Naive thymus-derived CD8-positive, alpha-beta T cell (primary cell): Measurements from ENCODE around the gene PPA1. TPM values are rescaled to one million over a fixed set of nuclear protein-coding genes. Genes with fewer than 3 reads are reported as not detected.
"Not testable (repeated sequence)": the region's sequence is repeated elsewhere in the genome, so short reads cannot be mapped to it uniquely, and the experiment has no call there.

Experiments
- ATAC-seq, 2 donors: fragments of 150-1000 bp; cut with Tn5 transposase in 1 of 2; sonication (Bioruptor Pico), chemical (Tn5 transposase) in 1 of 2; 1 replicate in 1 of 2; 2 replicates in 1 of 2; pipeline ENCODE4 v1.10.0; 2021; ENCODE audit warnings: mild to moderate bottlenecking in 2 of 2, moderate library complexity in 2 of 2
- POLR2A ChIA-PET: fragments of 350-600 bp; sonication (Branson Sonifier 250); formaldehyde crosslinking; loops from one replicate; lab custom pipeline; 2021; ENCODE audit warnings: antibody characterized with exemption; lab: Charles Lee
- DNase-seq, 10 donors: peaks; one replicate each; pipeline versions ENCODE4 v3.0.0 to v3.0.0-alpha.2; 2020 to 2022
- H3K27ac Mint-ChIP-seq, 10 donors: one replicate each; pipeline ENCODE4 v1.8.0; 2020 to 2022; ENCODE audit warnings: mild to moderate bottlenecking in 10 of 10, mixed read lengths in 10 of 10, moderate library complexity in 4 of 10, inconsistent platforms in 1 of 10
- H3K27me3 Mint-ChIP-seq, 5 donors: one replicate each; pipeline ENCODE4 v1.8.0; 2021 to 2022; ENCODE audit warnings: mixed read lengths in 5 of 5
- H3K36me3 Mint-ChIP-seq, 3 donors: one replicate each; pipeline ENCODE4 v1.8.0; 2020 to 2022; ENCODE audit warnings: mixed read lengths in 3 of 3, mild to moderate bottlenecking in 2 of 3, inconsistent platforms in 1 of 3
- H3K4me1 Mint-ChIP-seq, 4 donors: one replicate each; pipeline ENCODE4 v1.8.0; 2021 to 2022; ENCODE audit warnings: mixed read lengths in 4 of 4
- H3K4me3 Mint-ChIP-seq, 10 donors: one replicate each; pipeline ENCODE4 v1.8.0; 2020 to 2022; ENCODE audit warnings: mild to moderate bottlenecking in 10 of 10, mixed read lengths in 10 of 10, moderate library complexity in 6 of 10, inconsistent platforms in 1 of 10
- H3K9me3 Mint-ChIP-seq, 9 donors: one replicate each; pipeline ENCODE4 v1.8.0; 2020 to 2022; ENCODE audit warnings: mixed read lengths in 9 of 9, mild to moderate bottlenecking in 3 of 9, inconsistent platforms in 1 of 9, moderate library complexity in 1 of 9
- polyA plus RNA-seq, 3 donors: library from polyadenylated mRNA; unstranded; fragments of 300-500 nt; fragmentation: Illumina TruSeq; gene quantifications; one replicate each; pipeline ENCODE4 v1.2.3, GENCODE V29; 2021
- total RNA-seq, 8 experiments: library from RNA in 2 of 8; stranded (reverse) in 2 of 8; gene quantifications; one replicate each; pipeline ENCODE4 v1.2.3 and lab custom pipeline; 2021 to 2026

The PPA1 gene
- total and polyA plus RNA-seq, 5 experiments from 2014 or later, result 51.0 to 222 (median 137) TPM

DNA sequence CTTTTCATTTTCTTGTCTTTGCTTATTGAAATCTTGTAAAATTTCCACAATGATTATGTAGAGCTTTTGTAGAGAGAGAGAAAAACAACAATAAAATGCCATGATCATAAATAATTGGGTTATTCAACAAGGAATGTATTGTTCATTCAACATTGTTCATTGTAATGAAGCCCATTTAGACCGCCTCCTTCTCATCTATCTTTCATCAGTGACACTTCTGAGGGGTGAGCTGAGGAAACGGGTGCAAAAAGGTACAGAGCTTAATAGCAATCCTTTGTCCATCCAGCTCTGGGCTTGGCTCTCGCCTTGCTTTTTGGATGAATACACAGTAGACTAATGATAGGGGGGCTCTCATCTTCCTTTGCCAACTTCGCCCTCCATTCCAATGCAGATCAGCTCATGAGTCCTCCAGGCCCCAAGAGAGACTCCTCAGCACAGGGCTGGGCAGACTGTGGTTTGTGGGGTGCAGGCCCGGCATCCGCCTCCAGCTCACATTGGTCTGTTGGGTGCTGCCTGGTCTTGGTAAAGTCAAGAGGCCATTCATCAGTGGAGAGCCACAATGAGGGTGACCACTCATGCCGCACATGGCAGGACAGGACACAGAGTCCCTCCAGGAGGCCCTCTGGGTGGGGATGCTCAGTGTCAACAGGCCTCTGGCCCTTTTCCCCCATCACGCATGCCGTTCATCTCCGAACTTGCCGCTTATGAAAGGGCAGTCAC, 17.9 kb upstream of the PPA1 start:
- Mint-ChIP-seq H3K4me3 (no peak overlapping the region), H3K36me3 (peaks cover 0 to 2% (median 0%) of the 10 kb centered on the region in 3 donors), H3K4me1 (peaks cover 2 to 9% (median 7%) of the 10 kb centered on the region in 4 donors), H3K9me3 (no peaks in the 10 kb centered on the region), H3K27ac (no peak overlapping the region), H3K27me3 (peaks cover 15 to 37% (median 24%) of the 10 kb centered on the region in 5 donors)
- DNase-seq, result no peak
- POLR2A ChIA-PET, result no interaction called here
- ATAC-seq, result no peak

DNA sequence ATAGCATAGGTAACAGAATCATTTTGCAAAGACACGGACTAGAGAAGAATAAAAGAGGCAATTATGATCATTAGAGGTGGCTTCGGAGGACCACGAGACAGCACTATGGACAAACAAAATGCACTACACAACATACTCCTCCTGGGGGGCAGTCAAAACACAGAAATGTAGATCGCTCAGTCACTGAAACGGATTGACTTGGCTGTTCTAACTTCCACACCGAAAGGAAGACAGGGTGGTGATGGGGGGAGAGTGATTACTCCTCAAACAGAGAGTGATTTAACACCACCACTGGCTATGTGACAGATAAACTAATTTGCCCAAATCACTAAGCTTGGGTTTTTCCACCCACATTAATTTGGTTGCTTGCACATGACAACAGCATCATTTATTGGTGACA, 14.1 kb upstream of the PPA1 start:
- Mint-ChIP-seq H3K27ac (no peak overlapping the region), H3K9me3 (no peaks in the 10 kb centered on the region), H3K4me1 (no peaks in the 10 kb centered on the region), H3K27me3 (peaks cover 0 to 12% (median 10%) of the 10 kb centered on the region in 5 donors), H3K4me3 (no peak overlapping the region), H3K36me3 (peaks cover 0 to 2% (median 0%) of the 10 kb centered on the region in 3 donors)
- POLR2A ChIA-PET, result no interaction called here
- ATAC-seq (no peak), DNase-seq (no peak)

DNA sequence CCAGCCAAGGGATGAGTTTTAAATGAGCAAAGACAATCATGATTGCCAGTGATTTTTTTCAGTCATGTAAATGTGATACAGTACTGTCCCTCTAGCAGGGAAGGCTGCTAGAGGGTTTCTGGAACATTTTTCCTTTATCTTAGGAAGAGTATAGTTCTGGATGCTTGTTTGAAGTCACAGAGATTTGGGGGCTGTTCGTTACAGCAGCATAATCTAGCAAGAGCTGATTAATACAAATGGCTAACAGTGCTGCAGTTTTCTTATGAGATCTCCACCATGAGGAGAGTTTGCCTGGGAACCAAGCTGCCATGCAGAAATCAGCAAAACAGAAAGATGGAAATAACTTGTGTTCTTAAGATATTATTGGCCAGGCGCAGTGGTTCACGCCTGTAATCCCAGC, 7.9 kb upstream of the PPA1 start:
- peaks cover 0 to 4% (median 0%) of the 10 kb centered on the region in 5 donors for H3K27me3 Mint-ChIP-seq
- peaks cover 0 to 2% (median 0%) of the 10 kb centered on the region in 4 donors for H3K4me1 Mint-ChIP-seq
- H3K36me3 Mint-ChIP-seq, result no peaks in the 10 kb centered on the region
- no peak for DNase-seq
- peaks cover 0 to 5% (median 0%) of the 10 kb centered on the region in 9 donors for H3K9me3 Mint-ChIP-seq
- H3K27ac Mint-ChIP-seq, result no peak overlapping the region
- ATAC-seq, result no peak
- POLR2A ChIA-PET, result no interaction called here
- H3K4me3 Mint-ChIP-seq, result no peak overlapping the region

DNA sequence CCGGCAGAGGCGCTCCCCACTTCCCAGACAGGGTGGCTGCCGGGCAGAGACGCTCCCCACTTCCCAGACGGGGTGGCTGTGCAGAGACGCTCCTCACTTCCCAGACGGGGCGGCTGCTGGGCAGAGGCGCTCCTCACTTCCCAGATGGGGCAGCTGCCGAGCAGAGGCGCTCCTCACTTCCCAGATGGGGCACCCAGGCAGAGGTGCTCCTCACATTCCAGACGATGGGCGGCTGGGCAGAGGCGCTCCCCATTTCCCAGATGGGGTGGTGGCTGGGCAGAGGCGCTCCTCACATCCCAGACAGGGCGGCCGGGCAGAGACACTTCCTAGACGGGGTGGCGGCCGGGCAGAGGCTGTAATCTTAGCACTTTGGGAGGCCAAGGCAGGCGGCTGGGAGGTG, 6.8 kb upstream of the PPA1 start:
- H3K4me3 Mint-ChIP-seq, H3K27ac Mint-ChIP-seq, DNase-seq, ATAC-seq, H3K36me3 Mint-ChIP-seq, H3K4me1 Mint-ChIP-seq, H3K9me3 Mint-ChIP-seq, POLR2A ChIA-PET, H3K27me3 Mint-ChIP-seq: not testable (repeated sequence)

DNA sequence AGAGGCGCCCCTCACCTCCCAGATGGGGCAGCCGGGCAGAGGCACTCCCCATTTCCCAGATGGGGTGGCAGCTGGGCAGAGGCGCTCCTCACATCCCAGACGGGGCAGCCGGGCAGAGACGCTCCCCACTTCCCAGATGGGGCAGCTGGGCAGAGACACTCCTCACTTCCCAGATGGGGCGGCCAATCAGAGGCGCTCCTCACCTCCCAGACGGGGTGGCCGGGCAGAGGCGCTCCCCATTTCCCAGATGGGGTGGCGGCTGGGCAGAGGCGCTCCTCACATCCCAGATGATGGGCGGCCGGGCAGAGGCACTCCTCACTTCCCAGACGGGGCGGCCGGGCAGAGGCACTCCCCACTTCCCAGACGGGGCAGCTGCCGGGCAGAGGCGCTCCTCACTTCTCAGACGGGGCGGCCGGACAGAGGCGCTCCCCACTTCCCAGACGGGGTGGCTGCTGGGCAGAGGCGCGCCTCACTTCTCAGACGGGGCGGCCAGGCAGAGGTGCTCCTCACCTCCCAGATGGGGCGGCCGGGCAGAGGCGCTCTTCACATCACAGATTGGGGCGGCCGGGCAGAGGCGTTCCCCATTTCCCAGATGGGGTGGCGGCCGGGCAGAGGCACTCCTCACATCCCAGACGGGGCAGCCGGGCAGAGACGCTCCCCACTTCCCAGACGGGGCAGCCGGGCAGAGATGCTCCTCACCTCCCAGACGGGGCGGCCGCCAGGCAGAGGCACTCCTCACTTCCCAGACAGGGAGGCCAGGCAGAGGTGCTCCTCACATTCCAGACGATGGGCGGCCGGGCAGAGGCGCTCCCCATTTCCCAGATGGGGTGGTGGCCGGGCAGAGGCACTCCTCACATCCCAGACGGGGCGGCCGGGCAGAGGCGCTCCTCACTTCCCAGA, 6.1 kb upstream of the PPA1 start:
- POLR2A ChIA-PET, DNase-seq, H3K9me3 Mint-ChIP-seq, H3K36me3 Mint-ChIP-seq, ATAC-seq, H3K4me1 Mint-ChIP-seq, H3K27ac Mint-ChIP-seq, H3K4me3 Mint-ChIP-seq, H3K27me3 Mint-ChIP-seq: not testable (repeated sequence)

DNA sequence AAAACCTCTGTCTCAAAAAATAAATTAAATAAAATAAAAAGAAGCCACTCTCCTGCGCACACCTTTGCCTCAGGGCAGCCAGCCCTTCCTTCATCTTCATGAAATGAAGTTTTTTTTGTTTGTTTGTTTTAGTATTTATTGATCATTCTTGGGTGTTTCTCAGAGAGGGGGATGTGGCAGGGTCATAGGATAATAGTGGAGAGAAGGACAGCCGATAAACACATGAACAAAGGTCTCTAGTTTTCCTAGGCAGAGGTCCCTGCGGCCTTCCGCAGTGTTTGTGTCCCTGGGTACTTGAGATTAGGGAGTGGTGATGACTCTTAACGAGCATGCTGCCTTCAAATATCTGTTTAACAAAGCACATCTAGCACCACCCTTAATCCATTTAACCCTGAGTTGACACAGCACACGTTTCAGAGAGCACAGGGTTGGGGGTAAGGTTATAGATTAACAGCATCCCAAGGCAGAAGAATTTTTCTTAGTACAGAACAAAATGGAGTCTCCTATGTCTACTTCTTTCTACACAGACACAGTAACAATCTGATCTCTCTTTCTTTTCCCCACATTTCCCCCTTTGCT, 4.8 kb upstream of the PPA1 start:
- H3K9me3 Mint-ChIP-seq, DNase-seq, H3K36me3 Mint-ChIP-seq, H3K27ac Mint-ChIP-seq, H3K27me3 Mint-ChIP-seq, ATAC-seq, H3K4me3 Mint-ChIP-seq, POLR2A ChIA-PET: not testable (repeated sequence)
- H3K4me1 Mint-ChIP-seq, result peaks cover 3 to 12% (median 6%) of the 10 kb centered on the region in 4 donors

DNA sequence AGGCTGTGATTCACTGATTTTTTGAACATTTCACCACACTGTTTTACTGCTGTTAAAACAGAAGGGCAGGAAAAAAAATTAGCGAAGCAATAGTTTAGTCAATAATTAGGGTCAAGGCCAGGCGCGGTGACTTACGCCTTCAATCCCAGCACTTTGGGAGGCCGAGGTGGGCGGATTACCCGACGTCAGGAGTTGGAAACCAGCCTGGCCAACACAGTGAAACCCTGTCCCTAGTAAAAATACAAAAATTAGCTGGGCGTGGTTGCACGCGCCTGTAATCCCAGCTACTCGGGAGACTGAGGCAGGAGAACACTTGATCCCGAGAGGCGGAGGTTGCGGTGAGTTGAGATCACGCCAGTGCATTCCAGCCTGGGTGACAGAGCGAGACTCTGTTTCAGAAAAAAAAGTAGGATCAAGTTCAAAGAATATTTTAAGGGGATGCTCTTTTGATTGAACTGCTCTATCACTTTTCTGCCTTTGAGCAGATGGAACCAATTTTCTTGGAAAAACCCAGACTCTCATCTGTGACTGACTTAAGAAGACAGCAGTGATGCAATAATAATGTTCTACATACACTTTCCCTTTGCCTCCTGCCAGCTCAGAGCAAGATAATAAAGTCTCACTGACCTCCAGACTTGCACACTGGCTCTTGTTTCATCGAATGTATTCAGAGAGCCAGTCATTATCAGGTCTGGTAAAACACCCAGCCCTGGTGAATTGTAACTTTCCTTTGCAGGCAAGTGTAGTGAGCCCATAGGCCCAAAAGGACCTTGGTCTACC, 1.6 kb upstream of the PPA1 start:
- POLR2A ChIA-PET, result interaction anchor here (0.7 kb wide), 1 partner anchor 35 kb away, joined by 3 read pairs; no protein-coding TSS in a partner anchor
- Mint-ChIP-seq H3K36me3 (peaks cover 0 to 2% (median 0%) of the 10 kb centered on the region in 3 donors), H3K27me3 (peaks cover 0 to 1% (median 0%) of the 10 kb centered on the region in 5 donors), H3K27ac (peak overlapping the region in 4 of 10 donors; percentile 44 to 81 (median 64)), H3K4me3 (peak overlapping the region in 8 of 10 donors; percentile 20 to 73 (median 48)), H3K4me1 (peaks cover 9 to 29% (median 21%) of the 10 kb centered on the region in 4 donors), H3K9me3 (no peaks in the 10 kb centered on the region)
- no peak for DNase-seq
- no peak for ATAC-seq

DNA sequence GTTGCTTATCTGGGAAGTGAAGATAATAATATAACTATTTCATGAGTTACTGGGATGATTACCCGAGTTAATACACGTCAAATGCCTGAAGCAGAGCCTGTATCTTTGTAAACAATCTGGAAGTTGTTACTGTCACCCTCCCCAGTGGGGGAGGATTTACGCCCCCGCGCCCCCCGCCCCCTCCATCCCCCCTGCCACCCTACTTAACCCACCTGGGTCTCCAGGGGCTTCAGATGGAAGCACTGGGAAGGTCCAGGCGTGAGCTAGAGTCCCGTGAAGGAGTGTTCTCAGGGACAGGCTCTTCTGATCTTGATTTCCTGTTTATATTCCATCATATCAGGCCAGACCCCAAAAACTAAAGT, 691 bp upstream of the PPA1 start:
- ATAC-seq, result no peak
- peaks cover 11 to 30% (median 25%) of the 10 kb centered on the region in 4 donors for H3K4me1 Mint-ChIP-seq
- peak overlapping the region; percentile 72 to 99 (median 95) for H3K27ac Mint-ChIP-seq
- no peaks in the 10 kb centered on the region for H3K9me3 Mint-ChIP-seq
- DNase-seq, result no peak
- POLR2A ChIA-PET, result interaction anchor here (2.2 to 3.1 kb wide), 3 partner anchors 64 to 90 kb away, joined by 9 to 25 read pairs (median 12); partner anchors contain the start of genes SAR1A and TYSND1
- peak overlapping the region; percentile 73 to 96 (median 90) for H3K4me3 Mint-ChIP-seq
- peaks cover 0 to 1% (median 0%) of the 10 kb centered on the region in 5 donors for H3K27me3 Mint-ChIP-seq
- H3K36me3 Mint-ChIP-seq, result peaks cover 0 to 9% (median 0%) of the 10 kb centered on the region in 3 donors

DNA sequence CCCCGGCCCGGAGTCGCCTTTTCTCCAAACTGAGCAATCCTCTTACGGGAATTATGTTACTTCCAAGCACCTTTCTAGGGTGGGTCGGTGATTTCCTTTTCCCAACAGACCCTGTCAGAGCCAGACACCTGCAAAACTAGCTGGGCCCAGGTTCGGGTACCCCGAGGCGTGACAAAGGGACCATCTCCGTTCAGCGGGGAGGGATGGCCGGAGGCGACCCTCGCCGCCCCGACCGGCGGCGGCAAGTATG, 445 bp downstream of the PPA1 start:
- POLR2A ChIA-PET, result interaction anchor here (1.0 to 3.4 kb wide), 7 partner anchors 11 to 172 kb away, joined by 3 to 25 read pairs (median 9); partner anchors contain the start of genes EIF4EBP2, SAR1A and TYSND1
- Mint-ChIP-seq H3K36me3 (peaks cover 0 to 14% (median 0%) of the 10 kb centered on the region in 3 donors), H3K27ac (peak overlapping the region; percentile 13 to 88 (median 70)), H3K4me3 (peak overlapping the region; percentile 72 to 96 (median 84)), H3K4me1 (peaks cover 14 to 36% (median 31%) of the 10 kb centered on the region in 4 donors), H3K9me3 (no peaks in the 10 kb centered on the region), H3K27me3 (no peaks in the 10 kb centered on the region)
- ATAC-seq, result no peak
- DNase-seq, result no peak

DNA sequence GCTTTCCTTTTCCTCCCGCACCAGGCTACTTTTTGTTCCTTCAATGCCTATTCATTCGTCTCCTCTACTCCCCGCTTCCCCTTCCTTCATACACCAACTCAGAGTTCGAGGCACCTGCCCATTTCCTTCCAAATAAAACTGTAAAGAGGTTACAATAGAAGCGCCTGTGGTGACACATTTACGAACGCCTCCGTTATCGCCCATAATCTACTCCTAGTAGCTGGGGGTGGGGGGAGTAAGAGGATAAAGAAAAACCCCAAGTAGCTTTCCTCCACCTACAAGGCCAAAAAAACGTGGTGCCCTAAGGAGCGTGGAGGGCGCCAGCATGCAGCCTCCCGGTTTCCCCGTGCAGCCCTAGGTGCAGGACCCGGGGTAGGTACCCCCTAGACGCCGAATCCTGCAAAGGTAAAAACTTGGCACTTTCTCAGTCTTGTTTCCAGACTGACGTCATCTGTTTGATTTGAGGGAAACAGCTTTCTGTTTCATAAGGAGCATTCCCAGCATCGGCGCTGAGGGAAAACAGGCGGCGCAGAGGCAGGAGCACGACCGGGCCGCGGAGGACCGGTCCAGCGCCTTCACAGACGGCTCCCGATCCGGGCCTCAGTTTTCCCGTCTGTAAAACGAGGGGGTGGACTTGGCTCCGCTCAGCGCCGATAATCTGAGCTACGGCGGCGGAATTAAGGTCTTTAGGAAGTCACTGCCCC, 922 bp downstream of the PPA1 start:
- ATAC-seq, result peak in 1 of 2 donors; percentile 16
- no peaks in the 10 kb centered on the region for H3K27me3 Mint-ChIP-seq

DNA sequence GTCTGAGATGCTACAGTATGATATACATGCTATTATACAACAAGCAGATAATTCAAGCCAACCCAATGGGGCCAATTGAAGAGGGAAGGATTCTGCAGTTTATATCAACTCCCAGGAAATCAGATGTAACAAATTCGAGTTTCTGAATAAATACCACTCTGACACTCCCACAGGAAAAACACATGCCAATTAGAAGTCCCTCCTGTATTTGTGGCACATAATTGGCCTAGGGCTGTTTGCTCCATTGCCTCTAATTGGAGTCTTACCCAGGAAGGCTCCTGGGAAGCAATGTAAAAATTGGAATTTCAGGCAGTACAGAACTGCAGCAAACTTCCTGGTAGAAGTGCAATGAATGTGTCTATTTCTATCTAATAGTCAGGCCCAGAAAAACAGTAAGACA, 4.7 kb downstream of the PPA1 start:
- POLR2A ChIA-PET, result interaction anchor here (1.4 to 2.4 kb wide), 2 partner anchors 82 to 136 kb away, joined by 3 to 6 read pairs; partner anchors contain the start of gene TYSND1
- H3K4me1 Mint-ChIP-seq, result peaks cover 13 to 36% (median 28%) of the 10 kb centered on the region in 4 donors
- H3K27ac Mint-ChIP-seq, result no peak overlapping the region
- no peaks in the 10 kb centered on the region for H3K27me3 Mint-ChIP-seq
- peaks cover 0 to 25% (median 0%) of the 10 kb centered on the region in 3 donors for H3K36me3 Mint-ChIP-seq
- ATAC-seq, result no peak
- DNase-seq, result no peak
- H3K9me3 Mint-ChIP-seq, result no peaks in the 10 kb centered on the region
- H3K4me3 Mint-ChIP-seq, result no peak overlapping the region

More for the DNA sequence above, 922 bp downstream of the PPA1 start:
- DNase-seq, result peak in 7 of 10 donors; percentile 12 to 34 (median 26)
- Mint-ChIP-seq H3K4me1 (peaks cover 14 to 36% (median 31%) of the 10 kb centered on the region in 4 donors), H3K27ac (peak overlapping the region; percentile 13 to 88 (median 70)), H3K4me3 (peak overlapping the region; percentile 72 to 96 (median 84)), H3K36me3 (peaks cover 0 to 14% (median 0%) of the 10 kb centered on the region in 3 donors), H3K9me3 (no peaks in the 10 kb centered on the region)
- POLR2A ChIA-PET, result interaction anchor here (1.0 to 3.4 kb wide), 7 partner anchors 10 to 172 kb away, joined by 3 to 25 read pairs (median 9); partner anchors contain the start of genes EIF4EBP2, SAR1A and TYSND1
